GM19099 (cell line): ENCODE measurements around the gene AFAP1L1.

Source experiments
- POLR2A ChIP-seq: IDR thresholded peaks from 3 replicates; pipeline ENCODE4 v1.6.1; 2011; ENCODE audit warnings: low read depth; ENCODE audit not compliant: insufficient read length; ENCODE audit errors: extremely low read depth

Gene AFAP1L1

GRCh38 chr5:149271716-149272563 lies at the start of gene AFAP1L1:
Gene AFAP1L1 (plus strand): TSS chr5:149271859. CDS start chr5:149271969, 110 bp downstream.
- TF ChIP-seq POLR2A, result no peak

- TF ChIP-seq POLR2A, result no peak
These were observed 48.4 kb upstream of the AFAP1L1 start for GRCh38 chr5:149223081-149223848.

- TF ChIP-seq POLR2A, result no peak
These were observed 47.4 kb upstream of the AFAP1L1 start for GRCh38 chr5:149224282-149224681.

- TF ChIP-seq POLR2A, result no peak
These were observed 44.4 kb upstream of the AFAP1L1 start for GRCh38 chr5:149227168-149227826.

DNA sequence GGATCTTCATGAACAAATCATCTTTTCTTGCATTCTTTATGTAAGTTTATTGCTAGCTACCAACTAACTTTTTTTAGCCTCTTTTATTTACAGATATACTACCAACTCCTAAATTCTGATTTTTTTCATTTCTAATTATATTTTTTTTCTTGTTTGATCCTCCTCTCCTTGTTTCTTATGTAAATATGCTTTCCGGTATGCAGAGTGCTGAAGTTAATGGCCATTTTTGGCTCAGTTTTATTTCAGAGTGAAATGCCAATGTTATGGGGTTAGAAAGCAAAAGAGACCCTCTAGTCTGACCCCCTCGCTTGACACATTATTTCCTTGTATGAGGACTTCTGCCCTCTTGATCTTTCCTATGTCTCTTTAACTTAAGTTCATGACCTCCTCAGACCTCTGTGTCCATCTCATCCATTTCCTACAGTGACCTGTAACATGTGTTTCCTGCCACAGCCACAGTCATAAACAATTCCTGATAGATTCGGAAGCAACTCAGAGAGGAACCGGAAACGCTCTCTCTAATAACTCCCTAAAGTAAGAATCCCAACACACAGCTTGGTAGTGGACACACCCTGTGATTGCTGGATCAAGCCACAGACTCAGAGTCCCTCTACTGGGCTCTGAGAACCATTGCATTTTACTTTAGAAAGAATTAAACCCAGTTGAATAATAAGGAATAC lies 42.9 kb upstream of the AFAP1L1 start:
- no peak for TF ChIP-seq POLR2A

GRCh38 chr5:149229298-149229937 lies 42.2 kb upstream of the AFAP1L1 start:
- no peak for TF ChIP-seq POLR2A

DNA sequence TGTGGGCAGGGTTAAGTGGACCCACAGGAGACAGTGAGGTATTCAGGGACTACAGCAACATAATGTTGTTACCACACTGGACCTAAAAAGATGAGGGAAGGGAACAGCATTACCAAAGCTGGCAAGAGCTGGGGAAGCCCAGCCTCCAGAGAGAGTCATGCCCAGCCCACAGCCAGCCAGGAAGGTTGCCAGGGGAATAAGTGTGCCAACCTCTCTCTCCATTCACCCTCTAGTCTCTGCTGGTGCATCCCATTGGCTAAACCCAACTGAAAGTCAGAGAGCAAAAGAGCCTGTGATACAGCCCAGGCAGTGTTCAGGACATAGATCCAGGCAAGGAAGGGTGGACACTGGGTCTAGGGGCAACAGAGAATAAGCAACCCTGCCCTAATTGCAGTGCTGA lies 35.8 kb upstream of the AFAP1L1 start:
- TF ChIP-seq POLR2A, result no peak

- no peak for TF ChIP-seq POLR2A
These were observed 34.0 kb upstream of the AFAP1L1 start for GRCh38 chr5:149237662-149238061.

DNA sequence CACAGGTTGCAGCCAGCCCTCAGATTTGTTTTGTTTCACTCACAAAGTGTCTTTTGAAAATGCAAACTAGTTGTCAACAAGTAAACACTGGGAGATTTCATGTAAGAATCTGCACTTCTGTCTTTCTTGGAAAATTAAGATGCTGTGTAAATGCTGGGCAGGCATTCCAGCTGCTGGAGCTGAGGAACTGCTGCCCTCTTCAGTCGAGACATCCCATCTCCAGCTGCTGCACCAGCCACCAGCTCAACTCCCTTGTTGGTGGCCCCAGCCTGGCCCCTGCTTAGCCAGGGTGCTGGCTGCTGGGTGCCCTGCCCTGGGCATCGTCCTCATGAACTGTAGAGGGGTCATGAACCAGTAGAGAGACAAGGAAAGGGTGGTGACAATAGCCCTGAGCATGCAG lies 33.1 kb upstream of the AFAP1L1 start:
- no peak for TF ChIP-seq POLR2A

GRCh38 chr5:149239917-149240316 lies 31.7 kb upstream of the AFAP1L1 start:
- TF ChIP-seq POLR2A, result no peak

DNA sequence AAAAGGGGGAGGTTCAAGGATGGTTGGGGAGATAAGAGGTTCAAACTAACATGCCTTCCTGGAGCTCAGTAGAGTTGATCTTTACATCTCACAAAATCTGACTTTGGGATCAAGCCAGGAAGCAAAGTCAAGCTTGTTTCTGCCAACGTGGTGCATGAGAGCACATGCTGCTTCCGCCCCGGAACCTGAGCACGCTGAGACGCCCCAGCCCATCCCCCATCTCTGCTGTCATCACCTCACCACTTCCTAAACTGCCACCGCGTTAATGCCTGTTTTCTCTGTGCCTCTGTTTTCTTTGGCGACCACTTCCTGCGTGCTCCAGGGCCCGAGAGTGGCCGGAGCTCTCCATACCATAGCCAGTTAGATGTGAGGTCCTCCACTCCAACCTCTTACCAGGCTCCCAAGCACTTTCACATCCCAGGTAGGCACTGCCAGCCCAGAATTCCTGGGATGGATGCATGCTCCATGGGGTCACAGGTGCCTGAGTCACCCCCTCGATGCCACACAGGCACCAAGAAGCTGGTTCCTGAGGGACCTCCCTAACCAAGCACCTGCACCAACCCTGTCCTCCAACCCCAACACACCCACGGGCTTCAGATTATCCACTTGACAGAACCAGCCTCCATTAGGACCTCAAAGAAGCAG lies 31.2 kb upstream of the AFAP1L1 start:
- no peak for TF ChIP-seq POLR2A

GRCh38 chr5:149242339-149242738 lies 29.3 kb upstream of the AFAP1L1 start:
- no peak for TF ChIP-seq POLR2A

DNA sequence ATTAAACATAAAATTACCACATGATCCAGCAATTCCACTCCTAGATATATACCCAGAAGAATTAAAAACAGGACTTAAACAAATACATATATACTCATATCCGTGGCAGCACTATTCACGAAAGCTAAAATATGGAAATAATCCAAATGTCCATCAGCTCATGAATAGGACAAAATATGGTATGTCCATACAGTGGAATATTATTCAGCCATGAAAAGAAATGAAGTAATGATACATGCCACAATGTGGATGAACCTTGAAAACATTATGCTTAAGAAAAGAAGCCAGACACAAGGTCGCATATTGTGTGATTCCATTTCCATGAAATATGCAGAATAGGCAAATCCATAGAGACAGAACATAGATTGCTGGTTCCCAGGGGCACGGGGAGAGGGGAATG lies 24.8 kb upstream of the AFAP1L1 start:
- no peak for TF ChIP-seq POLR2A

- TF ChIP-seq POLR2A, result no peak
These were observed 23.9 kb upstream of the AFAP1L1 start for GRCh38 chr5:149247726-149248125.
